Measurements from ENCODE around the gene FXYD7.
"Not testable (repeated sequence)": the region's sequence is repeated elsewhere in the genome, so short reads cannot be mapped to it uniquely, and the experiment has no call there.

The FXYD7 gene

DNA sequence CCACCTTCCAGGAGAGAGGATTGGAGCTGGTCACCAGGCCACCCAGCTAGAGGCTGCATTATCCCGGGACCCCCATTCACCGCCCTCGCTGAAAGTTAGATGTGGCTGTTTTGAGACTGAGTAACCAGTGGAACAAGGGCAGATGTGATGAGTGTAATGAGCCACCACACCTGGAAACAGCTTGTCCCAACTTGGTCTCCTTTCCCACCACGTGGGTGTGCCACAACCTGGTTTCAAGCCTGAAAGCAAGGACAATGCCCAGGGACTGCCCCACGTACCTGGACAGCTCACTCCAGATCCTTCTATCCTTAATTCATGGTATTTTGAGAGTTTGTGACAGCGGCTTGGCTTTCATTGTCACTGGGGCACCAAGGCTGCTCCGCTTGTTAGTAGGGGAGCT lies 15.2 kb upstream of the FXYD7 start:
- DNase-seq (ENCODE audit: low spot score) = no peak

DNA sequence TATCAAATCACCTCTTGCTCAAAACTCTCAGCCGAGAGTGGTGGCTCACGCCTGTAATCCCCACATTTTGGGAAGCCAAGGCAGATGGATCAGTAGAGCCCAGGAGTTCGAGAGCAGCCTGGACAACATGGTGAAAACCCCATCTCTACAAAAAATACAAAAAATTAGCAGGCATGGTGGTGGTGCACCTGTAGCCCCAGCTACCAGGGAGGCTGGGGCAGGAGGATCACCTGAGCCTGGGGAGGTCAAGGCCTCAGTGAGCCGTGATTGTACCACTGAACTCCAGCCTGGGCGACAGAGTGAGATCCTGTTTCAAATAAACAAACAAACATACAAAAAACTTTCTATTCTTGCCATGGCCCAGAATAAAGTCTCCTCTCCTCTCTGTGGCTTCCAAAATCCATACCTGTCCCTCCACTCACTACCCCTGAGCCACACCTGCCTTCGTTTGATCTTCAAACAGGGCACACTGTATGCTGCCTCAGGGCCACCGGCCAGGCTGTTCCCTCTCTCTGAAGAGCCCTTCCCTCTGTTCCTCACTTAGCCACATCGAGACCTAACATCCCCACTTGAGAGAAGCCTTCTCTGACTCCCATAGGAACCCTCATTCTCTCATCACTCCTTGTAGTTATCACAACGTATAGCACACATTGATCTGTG lies 14.5 kb upstream of the FXYD7 start:
- DNase-seq (ENCODE audit: low spot score) = no peak

DNA sequence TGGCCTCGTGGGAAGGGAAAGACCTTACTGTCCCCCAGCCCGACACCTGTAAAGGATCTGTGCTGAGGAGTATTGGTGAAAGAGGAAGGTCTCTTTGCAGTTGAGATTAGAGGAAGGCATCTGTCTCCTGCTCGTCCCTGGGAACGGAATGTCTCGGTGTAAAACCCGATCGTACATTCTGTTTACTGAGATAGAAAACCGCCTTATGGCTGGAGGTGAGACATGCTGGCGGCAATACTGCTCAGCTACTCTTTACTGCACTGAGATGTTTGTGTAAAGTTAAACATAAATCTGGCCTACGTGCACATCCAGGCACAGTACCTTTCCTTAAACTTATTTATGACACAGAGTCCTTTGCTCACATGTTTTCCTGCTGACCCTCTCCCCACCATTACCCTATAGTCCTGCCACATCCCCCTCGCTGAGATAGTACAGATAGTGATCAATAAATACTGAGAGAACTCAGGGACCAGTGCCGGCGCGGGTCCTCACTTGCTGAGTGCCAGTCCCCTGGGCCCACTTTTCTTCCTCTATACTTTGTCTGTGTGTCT lies 13.3 kb upstream of the FXYD7 start:
- DNase-seq (ENCODE audit: low spot score) = not testable (repeated sequence)

DNA sequence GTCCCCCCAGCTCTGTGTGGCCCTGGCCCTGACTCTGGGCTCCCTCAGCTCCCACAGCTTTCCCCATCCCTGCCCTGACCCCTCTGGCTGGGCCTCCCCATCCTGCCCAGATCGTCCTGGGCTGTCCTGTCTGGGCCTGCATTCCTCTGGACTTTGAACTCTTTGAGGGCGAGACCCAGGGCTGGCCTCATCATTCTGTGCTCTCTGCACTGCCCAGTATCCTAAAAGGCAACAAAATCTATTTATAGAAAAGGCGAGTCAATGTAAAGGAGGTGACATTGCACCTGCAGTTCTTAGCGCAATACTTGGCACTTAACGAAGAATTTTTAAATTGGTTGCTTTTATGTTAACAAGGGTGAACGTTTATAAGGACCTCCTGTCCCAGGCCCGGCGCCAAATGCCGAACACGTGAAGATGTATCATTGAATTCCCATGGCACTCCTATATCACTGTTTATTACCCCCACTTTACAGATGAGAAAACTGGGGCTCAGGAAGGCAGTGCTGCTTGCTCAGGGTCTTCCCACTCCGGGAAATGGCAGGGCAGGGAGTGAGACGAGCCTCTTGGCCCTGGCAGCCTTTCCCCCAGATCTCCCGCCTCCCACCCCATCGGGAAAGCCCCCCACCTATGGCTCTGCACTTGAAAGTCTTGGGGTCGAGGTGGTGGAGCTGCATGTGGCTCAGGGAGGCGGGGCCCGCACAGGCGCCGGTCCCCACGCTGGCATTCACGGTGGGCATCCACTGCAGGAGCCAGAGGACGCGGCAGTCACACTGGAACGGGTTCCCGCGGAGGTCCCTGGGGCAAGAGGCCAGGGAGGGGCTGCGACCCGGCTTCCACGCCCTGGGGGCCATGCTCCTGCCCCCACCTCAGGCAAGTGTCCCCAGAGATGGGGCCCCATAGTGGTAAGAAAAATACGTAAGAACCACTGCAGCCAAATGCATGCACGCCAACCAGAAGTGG lies 12.0 kb upstream of the FXYD7 start:
- no peak for DNase-seq (ENCODE audit: low spot score)

DNA sequence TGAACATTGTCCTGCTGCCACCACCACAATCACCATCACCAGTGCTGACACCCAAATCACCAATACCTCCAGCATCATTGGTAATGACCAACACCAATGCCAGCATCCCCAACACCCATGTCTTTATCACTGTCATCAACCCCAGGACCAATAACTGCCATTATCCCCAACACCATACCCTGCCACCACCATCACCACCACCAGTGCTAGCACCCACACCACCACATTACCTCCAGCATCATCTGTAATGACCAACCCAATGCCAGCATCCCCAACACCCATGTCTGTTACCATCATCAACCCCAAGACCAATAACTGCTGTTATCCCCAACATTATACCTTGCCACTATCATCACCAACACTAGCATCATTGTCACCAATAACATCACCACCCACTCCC lies 10.8 kb upstream of the FXYD7 start:
- no peak for DNase-seq (ENCODE audit: low spot score)

DNA sequence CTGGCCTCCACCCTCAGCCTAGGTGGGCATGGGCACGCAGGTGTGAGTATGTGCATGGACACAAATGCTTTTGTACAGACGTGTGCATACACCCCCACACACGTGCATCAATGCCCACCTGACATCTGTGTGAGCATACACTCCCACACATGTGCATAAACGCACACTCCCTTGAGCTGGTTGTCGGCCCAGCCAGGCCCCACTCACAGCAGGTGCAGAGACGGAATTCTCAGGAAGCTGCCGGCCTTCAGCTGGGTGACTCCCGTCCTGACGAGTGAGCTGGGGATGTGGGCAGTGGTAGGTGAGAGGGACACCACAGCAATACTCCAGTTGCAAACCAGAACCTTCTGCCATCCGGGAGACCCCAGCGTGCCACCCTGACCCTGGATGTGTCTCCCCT lies 9.2 kb upstream of the FXYD7 start:
- DNase-seq (ENCODE audit: low spot score) = no peak

DNA sequence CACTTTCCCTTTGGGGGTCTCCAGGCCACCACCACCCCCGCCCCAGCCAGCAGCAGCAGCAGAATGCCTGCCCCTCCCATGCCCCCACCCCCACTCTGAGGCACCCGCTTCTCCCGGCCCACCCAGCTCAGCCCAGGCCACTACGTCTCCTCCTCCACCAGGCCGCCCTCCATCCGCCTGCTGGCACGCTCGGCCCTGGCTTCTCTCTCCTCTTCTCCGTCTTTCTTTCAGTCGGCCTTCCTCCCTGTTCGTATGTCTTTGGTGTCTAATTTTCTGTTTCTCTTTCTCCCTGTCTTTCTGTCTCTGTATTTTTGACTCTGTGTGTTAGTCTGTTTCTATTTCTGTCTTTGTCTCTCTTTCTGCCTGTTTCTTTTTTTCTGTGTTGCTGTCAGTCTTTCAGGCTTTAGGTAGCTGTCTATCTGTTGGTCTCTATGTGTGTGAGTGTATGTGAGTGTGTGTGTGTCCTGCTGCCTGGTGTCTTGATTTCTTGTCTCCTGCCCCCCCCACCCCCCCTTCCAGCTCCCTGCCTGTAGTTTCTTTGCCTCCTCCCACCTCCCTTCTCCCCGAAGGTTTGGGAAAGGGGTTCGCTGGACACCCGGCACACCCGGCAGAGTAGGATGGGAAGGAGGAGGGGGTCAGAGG lies 8.3 kb upstream of the FXYD7 start, which contains the start of gene LGI4:
Gene LGI4, minus strand, starts transcription at position 459 of the 642 bp plus-strand sequence. Its CDS starts 379 bp downstream, at position 80.
- DNase-seq (ENCODE audit: low spot score) = no peak

DNA sequence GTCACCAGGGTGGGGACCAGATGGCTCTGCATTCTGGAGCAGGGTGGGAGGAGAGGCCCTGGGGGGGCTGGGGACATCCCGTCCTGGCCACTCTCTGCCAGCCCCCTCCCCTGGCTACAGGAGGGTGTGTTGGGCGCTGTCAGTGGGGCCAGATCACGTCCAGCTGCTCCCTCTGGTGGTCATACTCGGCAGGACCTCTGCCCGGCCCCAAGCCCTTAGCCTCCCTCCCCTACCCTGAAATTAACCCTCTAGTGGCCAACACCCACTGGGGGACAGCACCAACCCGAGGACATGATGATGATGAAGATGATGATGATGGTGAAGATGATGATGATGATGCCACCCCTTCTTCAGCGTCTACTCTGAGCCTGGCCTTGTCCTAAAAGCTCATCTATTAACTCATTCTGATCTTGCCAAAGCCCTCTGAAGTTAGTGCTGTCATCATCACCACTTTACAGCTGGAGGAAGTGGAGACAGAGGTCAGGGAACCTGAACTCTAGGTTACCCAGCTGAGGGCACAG lies 7.6 kb upstream of the FXYD7 start:
- peak; percentile 61 for DNase-seq (ENCODE audit: low spot score)

DNA sequence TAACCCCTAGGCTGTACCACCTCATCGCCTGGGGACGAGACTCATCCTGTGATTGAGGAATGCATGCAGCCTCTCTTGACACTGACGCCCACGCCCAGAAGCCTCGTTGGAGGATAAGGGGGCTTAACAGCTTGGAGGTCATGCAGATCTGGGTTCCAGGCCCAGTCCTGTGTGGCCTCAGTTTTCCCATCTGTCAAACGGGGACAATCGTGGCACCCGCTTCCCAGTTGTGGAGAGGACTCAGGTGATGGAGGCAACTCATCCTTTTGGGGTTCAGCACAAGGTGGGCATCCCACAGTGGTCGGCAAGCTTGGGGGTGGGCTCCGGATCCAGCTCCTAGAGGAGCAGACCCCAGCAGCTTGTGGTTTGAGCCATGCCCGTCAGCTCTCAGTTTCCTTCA lies 6.8 kb upstream of the FXYD7 start:
- no peak for DNase-seq (ENCODE audit: low spot score)

DNA sequence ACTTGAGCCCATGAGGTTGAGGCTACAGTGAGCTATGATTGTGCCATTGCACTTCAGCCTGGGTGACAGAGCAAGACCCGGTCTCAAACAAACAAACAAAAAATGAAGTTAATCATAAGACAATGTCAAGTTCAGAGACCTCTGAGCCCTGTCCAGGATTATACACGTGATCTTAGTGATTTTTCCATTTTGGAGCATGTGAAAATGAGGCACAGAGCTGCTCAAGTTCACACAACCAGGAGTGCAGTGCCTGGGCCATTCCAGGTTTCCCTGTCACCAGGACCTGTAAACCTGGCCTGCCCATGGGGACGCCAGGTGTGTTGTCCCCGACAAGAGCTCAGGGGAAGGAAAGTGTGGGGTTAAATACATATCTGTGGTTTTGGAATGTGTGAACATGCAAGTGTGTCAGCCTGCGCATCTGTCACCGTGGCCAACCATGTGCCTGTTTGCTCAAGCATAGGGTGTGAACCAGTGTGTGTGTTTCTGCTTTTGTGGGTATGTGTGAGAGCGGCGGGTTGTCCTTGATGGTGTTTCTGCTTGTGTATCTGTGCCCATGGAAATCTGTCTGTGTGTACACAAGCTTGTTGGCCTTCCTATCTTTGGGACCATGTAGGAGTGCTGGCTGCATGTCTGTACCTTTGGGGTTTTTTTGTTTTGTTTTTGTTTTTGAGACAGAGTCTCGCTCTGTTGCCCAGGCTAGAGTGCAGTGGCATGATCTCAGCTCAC lies 5.9 kb upstream of the FXYD7 start:
- DNase-seq (ENCODE audit: low spot score) = no peak

DNA sequence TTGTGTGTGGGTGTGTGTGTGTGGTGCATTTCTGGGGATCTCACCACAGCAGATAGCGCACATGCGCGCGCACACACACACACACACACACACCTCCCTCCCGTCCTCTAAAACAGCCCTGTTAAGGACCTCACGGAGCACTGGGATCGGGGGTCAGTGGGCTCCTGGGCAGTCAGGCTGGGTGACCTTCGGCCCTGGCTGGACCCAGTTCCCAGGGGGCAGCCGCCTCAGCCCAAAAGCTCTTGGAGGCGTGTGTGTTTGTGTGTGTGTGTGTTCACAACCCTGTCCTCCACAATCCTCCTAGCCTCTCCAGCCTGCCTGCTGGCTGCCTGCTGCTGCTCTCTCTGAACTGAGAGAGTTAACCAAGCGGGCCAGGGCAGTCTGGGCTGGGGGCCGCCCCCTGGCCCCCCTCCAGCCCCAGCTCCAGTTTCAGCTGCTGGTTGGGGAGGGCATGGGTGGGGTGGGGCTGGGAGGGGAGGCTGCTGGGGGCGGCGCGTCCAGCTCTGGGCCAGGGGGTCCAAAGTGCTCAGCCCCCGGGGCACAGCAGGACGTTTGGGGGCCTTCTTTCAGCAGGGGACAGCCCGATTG lies 4.7 kb upstream of the FXYD7 start, which contains the start of gene FXYD1:
Gene FXYD1, plus strand, starts transcription at position 520 of the 588 bp plus-strand sequence. CDS start 1,256 bp downstream, outside the sequence.
- DNase-seq (ENCODE audit: low spot score) = no peak

DNA sequence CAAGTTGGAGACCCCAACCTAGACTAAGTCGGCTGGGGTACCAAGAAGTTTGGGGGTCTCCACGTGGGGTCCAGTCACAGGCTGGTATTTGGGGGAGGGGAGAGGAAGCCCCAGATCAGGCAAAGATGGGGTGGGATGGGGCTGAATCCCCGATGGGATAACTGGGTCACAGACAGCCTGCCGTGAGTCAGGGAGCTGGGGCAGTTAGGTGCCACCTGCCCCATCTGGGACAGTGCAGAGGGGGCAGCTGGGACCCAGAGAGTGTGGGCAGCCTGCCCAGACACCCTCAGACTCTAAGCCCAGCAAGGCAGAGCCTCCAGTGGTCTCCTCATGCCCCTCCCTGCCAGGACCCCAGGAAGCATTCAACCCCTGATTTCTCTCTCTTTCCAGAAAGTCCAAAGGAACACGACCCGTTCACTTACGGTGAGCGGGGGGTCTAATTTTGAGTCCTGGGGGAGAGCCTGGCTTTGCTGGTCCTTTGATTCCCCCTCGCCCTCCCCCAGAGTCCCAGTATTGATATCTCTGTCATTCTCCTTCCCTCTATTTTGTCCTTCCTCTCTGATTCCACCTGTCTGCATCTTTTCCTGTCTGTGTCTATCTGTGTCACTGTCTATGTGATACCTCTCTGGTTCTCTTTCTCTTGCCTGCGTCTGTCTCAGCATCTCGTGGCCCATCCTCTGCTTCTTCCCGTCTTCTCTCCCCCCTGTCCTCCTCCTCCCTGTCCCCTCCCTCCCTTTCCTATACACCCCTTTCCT lies 2.7 kb upstream of the FXYD7 start:
- no peak for DNase-seq (ENCODE audit: low spot score)

DNA sequence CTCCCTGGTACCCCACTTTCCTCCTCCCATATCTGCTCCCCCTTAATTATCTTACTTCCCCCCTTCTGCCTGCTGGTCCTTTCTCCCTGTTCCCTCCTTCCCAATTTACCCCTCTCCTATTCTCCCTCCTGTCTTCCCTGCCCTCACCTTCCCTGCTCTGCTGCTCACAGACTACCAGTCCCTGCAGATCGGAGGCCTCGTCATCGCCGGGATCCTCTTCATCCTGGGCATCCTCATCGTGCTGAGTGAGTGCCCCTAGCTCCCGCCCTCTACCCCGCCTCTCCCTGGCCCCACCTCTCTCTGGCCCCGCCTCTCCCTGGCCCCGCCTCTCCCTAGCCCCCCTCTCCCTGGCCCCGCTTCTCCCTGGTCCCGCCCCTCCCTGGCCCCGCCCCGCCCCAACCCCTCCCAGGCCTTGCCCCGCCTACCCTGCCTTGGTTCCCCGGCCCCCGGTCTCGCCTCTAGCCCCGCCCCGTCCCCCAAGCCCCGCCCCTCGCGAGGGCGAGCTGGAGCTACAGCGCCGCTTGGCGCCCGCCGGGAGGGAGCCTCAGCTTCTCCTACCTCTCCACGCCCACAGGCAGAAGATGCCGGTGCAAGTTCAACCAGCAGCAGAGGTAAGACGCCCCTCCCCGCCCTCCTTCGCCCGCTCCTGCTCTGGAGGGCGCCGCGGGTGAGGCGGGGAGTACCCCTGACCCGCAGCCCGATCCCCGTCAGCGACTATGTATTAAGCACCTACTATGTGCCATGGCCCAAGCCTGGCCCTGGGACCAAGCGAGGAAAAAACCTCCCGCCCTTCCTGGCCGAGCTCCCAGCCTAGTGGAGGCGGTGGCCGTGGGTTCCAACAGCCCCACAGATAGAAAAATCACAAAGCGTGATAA lies 1.9 kb upstream of the FXYD7 start:
- DNase-seq (ENCODE audit: low spot score) = peak; percentile 88

DNA sequence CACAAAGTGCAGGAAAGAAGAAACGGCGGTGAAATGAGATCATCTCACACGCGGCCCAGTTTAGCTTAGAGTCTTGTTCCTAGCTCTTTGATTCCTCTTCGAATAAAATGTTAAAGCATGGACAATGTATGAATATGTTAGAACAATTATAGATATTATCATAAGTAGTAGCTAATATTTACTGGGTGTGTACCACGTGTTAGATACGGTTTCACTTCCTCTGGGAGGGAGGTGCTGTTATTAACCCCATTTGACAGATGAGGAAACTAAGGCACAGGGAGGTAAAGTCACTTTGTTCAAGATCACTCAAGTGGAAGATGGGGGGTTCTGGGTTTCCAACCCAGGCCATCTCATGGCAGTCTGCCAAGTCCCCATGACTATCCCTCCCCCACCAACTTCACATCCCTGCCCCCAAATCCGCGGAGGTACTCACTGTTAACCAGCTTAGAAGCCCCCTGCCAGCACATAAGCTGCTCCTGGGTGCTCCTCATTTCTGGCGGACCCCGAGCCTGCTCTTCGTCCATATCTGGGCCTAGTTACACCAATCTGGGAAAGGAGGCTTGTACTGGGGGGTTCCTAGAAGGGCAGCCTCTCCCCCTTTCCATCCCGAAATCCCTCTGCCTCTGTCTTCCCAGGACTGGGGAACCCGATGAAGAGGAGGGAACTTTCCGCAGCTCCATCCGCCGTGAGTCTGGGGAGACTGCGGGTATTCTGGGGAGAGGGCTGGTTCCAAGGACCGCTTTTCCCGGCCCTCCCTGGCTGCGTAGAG lies 1.0 kb upstream of the FXYD7 start:
- DNase-seq (ENCODE audit: low spot score) = no peak

DNA sequence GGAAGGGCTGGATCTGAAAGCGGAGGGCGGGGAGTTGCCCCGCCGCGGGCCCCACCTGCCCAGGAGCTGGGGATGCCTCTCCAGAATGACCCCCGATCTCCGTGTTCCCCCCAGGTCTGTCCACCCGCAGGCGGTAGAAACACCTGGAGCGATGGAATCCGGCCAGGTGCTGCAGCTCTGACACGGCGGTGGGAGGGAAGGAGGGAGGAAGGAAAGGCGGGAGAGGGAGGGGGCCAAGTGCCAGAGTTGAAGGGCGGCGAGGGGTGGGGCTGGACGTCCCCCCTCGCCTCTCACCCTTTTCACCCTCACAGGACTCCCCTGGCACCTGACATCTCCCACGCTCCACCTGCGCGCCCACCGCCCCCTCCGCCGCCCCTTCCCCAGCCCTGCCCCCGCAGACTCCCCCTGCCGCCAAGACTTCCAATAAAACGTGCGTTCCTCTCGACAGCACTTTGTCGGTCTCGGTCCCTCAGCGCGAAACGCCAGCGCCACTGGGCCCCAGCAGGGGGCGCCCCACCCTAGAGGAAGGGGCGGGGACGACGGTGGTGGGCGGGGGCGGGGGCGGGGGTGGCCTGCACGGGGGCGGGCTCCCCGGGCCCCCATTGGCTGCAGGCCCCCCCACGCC lies 337 bp upstream of the FXYD7 start:
- DNase-seq (ENCODE audit: low spot score) = no peak

DNA sequence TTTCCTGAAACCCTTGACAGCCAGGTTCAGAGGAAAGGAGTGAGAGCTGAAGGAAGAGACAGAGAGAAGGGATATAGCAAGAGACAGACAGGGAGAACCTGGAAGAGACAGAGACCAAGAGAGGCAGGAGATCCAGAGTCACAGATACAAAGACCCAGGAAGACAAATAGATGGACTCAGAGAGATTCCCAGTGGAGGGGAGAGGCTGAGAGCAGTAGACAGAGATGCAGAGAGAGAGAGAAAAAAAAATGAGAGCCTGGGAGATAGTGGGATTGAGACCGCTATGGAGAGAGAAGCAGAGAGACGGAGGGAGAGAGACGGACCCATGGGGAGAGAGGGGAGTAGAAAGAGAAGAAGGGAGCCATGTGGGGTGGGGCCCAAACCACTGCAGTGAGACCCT lies 763 bp downstream of the FXYD7 start:
- no peak for DNase-seq (ENCODE audit: low spot score)

DNA sequence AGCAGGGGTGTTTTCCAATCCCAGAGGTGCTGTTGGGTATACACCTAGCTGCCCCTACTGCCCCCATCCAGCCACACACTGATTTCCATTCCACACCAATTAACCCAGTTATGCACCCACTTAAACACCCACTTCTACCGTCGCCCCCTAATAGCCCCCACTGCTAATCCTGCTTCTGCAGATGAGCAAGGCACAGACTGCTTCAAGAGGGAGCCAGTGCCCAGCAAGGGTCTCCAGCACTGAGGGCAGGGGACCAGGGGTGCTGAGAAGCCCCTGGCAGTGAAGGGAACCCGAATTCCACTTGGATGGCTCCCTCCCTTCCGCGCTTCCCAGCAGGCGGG lies 1.2 kb downstream of the FXYD7 start:
- DNase-seq (ENCODE audit: low spot score) = no peak

All from LoVo (cell line).